Keratinocyte (primary cell): ENCODE results near the gene SLC25A34. TPM values are rescaled to one million over a fixed set of nuclear protein-coding genes. Genes with fewer than 3 reads are reported as not detected.
A peak's percentile ranks its signal among the peaks of the same experiment; 100 is the strongest.

ENCODE experiments used
- DNase-seq: peaks from one replicate; pipeline ENCODE4 v3.0.0-alpha.2; 2011; ENCODE audit warnings: low read depth, missing footprints, low spot score
- FAIRE-seq: peaks from 2 replicates; lab custom pipeline; 2011; peaks lifted over from hg19 to GRCh38; lab: Jason Lieb, UNC
- H2AFZ ChIP-seq: 2 replicates; pipeline ENCODE4 v1.6.0; 2012; ENCODE audit warnings: low read length, control low read depth, inconsistent platforms; ENCODE audit not compliant: control insufficient read depth
- H3K27ac ChIP-seq: 2 replicates; pipeline ENCODE4 v1.5.1; 2011; ENCODE audit warnings: low read length; ENCODE audit not compliant: control insufficient read depth, insufficient read depth
- H3K27me3 ChIP-seq: 3 replicates; pipeline ENCODE4 v1.6.0; 2011; ENCODE audit warnings: low read length; ENCODE audit not compliant: control insufficient read depth, insufficient read depth; ENCODE audit errors: extremely low read depth
- H3K36me3 ChIP-seq, 2 experiments: 2 replicates in 1 of 2; 3 replicates in 1 of 2; pipeline ENCODE4 v1.5.1; 2011; ENCODE audit warnings: low read length in 2 of 2, mild to moderate bottlenecking in 1 of 2; ENCODE audit not compliant: control insufficient read depth in 2 of 2, insufficient read depth in 2 of 2; ENCODE audit errors: extremely low read depth in 1 of 2
- H3K4me1 ChIP-seq: 3 replicates; pipeline ENCODE4 v1.5.1; 2011; ENCODE audit warnings: low read length; ENCODE audit not compliant: control insufficient read depth, insufficient read depth; ENCODE audit errors: extremely low read depth
- H3K4me2 ChIP-seq: 3 replicates; pipeline ENCODE4 v1.6.0; 2011; ENCODE audit warnings: low read depth, low read length; ENCODE audit not compliant: control insufficient read depth, insufficient read depth; ENCODE audit errors: extremely low read depth
- H3K4me3 ChIP-seq, 3 experiments: fragments of 200-600 bp in 1 of 3; sonication (generic) in 1 of 3; 2 replicates in 2 of 3; 3 replicates in 1 of 3; pipeline ENCODE4 v1.5.1; 2011 to 2016; ENCODE audit warnings: low read length in 3 of 3, mild to moderate bottlenecking in 3 of 3, control low read depth in 2 of 3, inconsistent platforms in 1 of 3, low read depth in 1 of 3, mixed read lengths in 1 of 3, mixed run types in 1 of 3, moderate library complexity in 1 of 3; ENCODE audit not compliant: control insufficient read depth in 2 of 3, insufficient read depth in 2 of 3; ENCODE audit errors: extremely low read depth in 1 of 3
- H3K79me2 ChIP-seq: 2 replicates; pipeline ENCODE4 v1.6.0; 2012; ENCODE audit warnings: low read length; ENCODE audit not compliant: control insufficient read depth, insufficient read depth
- H3K9ac ChIP-seq: 3 replicates; pipeline ENCODE4 v1.6.0; 2011; ENCODE audit warnings: low read length; ENCODE audit not compliant: control insufficient read depth, insufficient read depth; ENCODE audit errors: extremely low read depth
- H3K9me1 ChIP-seq: 3 replicates; pipeline ENCODE4 v1.6.0; 2011; ENCODE audit warnings: low read length; ENCODE audit not compliant: control insufficient read depth, insufficient read depth; ENCODE audit errors: extremely low read depth
- H3K9me3 ChIP-seq: 2 replicates; pipeline ENCODE4 v1.5.1; 2012; ENCODE audit warnings: low read depth, low read length; ENCODE audit not compliant: control insufficient read depth
- H4K20me1 ChIP-seq: 3 replicates; pipeline ENCODE4 v1.6.0; 2011; ENCODE audit warnings: low read length; ENCODE audit not compliant: control insufficient read depth, insufficient read depth; ENCODE audit errors: extremely low read depth
- CTCF ChIP-seq, 3 experiments: IDR thresholded peaks in 1 of 3; conservative IDR thresholded peaks in 1 of 3; optimal IDR thresholded peaks in 1 of 3; 2 replicates in 2 of 3; 3 replicates in 1 of 3; pipeline versions ENCODE3 to v1.5.1; 2011; ENCODE audit warnings: low read length in 3 of 3, mild to moderate bottlenecking in 3 of 3, moderate library complexity in 2 of 3, control low read depth in 1 of 3, inconsistent platforms in 1 of 3; ENCODE audit not compliant: insufficient read depth in 2 of 3; ENCODE audit errors: extremely low read depth in 1 of 3
- EZH2 ChIP-seq: IDR thresholded peaks from one replicate; pipeline ENCODE4 v1.6.1; 2012; ENCODE audit warnings: inconsistent platforms, mild to moderate bottlenecking, low read length, moderate library complexity
- dilution Hi-C: fragments of 300-500 bp; cut with MboI; formaldehyde crosslinking; loops from one replicate; pipeline ENCODE4 v1.7.0; 2020; ENCODE audit warnings: low sequenced_read_pairs; ENCODE audit not compliant: extremely low pct_ligation_motif_present
- polyA plus RNA-seq, 5 experiments: library from polyadenylated mRNA; depleted of rRNA in 3 of 5; stranded (reverse) in 3 of 5; stranded (forward) in 1 of 5; unstranded in 1 of 5; fragments of >200 nt; gene quantifications; 1 replicate in 1 of 5; 2 replicates in 3 of 5; 3 replicates in 1 of 5; pipeline versions ENCODE4 v1.2.1 to v1.2.3, GENCODE V29; 2011 to 2012; ENCODE audit warnings: missing spikeins in 2 of 5, low read depth in 1 of 5, low replicate concordance in 1 of 5

Gene SLC25A34
- polyA plus RNA-seq, 1 donor (not counting 4 experiments of a cell fraction or from before 2014, with no cell fraction given), result 0.46 TPM

DNA sequence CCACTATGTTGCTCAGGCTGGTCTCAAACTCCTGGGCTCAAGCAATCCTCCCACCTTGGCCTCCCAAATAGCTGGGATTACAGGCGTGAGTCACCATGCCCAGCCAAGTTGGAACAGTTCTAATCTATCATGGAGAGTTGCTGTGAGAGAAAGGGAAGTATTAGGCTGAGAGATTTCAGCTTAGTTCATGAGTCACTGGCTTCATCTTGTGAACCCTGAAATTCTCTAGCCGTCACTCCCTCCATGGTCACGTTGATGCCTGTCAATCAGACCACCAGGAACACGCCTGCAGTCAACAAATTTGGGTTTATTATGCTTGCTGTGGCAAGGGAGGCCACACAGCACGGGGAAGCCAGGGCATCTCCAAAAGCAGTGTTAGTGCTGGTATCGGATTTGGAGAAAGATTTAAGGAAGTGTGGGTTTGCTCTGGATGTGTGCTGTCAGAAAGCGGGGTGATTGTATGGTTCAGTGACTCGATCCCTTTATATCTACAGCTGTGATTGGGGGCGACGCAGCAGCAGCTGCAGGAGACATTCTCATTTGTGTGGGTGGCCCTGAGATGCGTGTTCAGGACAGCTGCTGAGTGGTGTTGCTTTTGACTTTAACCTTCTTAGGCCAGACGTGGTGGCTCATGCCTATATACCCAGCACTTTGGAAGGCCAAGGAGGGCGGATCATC lies 52.7 kb downstream of the SLC25A34 start:
- dilution Hi-C loops, result no loop called here

More for the DNA sequence above, 52.7 kb downstream of the SLC25A34 start:
- TF ChIP-seq EZH2, result no peak
- no peak for TF ChIP-seq CTCF (optimal IDR thresholded peaks at IDR 0.05 in 1 of 3, IDR thresholded peaks at IDR 0.05 in 1 of 3, conservative IDR thresholded peaks at IDR 0.05 in 1 of 3; ENCODE audit: extremely low read depth in 1 of 3, insufficient read depth in 2 of 3, low read length in 3 of 3)
- peaks cover 11 to 19% of the 10 kb centered on the region in 2 experiments for H3K36me3 ChIP-seq
- no peaks in the 10 kb centered on the region for H3K79me2 ChIP-seq
- peak overlapping the region; percentile 87 for H3K27ac ChIP-seq
- H3K9ac ChIP-seq, result no peak overlapping the region
- H4K20me1 ChIP-seq, result no peaks in the 10 kb centered on the region
- H3K4me1 ChIP-seq, result peaks cover 32% of the 10 kb centered on the region
- H3K27me3 ChIP-seq, result no peaks in the 10 kb centered on the region
- H2AFZ ChIP-seq, result no peak overlapping the region
- no peaks in the 10 kb centered on the region for H3K9me1 ChIP-seq
- H3K4me2 ChIP-seq, result no peak overlapping the region
- H3K9me3 ChIP-seq, result no peaks in the 10 kb centered on the region
- FAIRE-seq (peak; percentile 93), DNase-seq (peak; percentile 86)
- H3K4me3 ChIP-seq, result no peak overlapping the region

Other genes starting within 250 kb of the SLC25A34 start
- gene CASP9, start 212.0 kb upstream of the SLC25A34 start, polyA plus RNA-seq, result 4.4 to 5.2 TPM (median 4.8 TPM) in 3 replicates
- 12.8 to 15.5 TPM (median 13.7 TPM) in 3 replicates for gene DNAJC16, start 209.4 kb upstream of the SLC25A34 start, polyA plus RNA-seq
- gene AGMAT, start 151.2 kb upstream of the SLC25A34 start, polyA plus RNA-seq, result 0.18 to 0.46 TPM (median 0.21 TPM) in 3 replicates
- gene DDI2, start 118.8 kb upstream of the SLC25A34 start, polyA plus RNA-seq, result 7.8 to 12.6 TPM (median 11.5 TPM) in 3 replicates
- gene PLEKHM2, start 51.9 kb upstream of the SLC25A34 start, polyA plus RNA-seq, result 30.0 to 51.0 TPM (median 32.1 TPM) in 3 replicates
- gene TMEM82, start 6.2 kb downstream of the SLC25A34 start, polyA plus RNA-seq, result not detected in 3 replicates
- gene FBLIM1, start 22.5 kb downstream of the SLC25A34 start, polyA plus RNA-seq, result 144 to 223 TPM (median 185 TPM) in 3 replicates
- gene UQCRHL, start 71.4 kb downstream of the SLC25A34 start, polyA plus RNA-seq, result 2.6 to 14.0 TPM (median 4.6 TPM) in 3 replicates
- 4.9 to 9.1 TPM (median 8.9 TPM) in 3 replicates for gene SPEN, start 111.4 kb downstream of the SLC25A34 start, polyA plus RNA-seq
- 18.4 to 46.0 TPM (median 19.7 TPM) in 3 replicates for gene ZBTB17, start 239.8 kb downstream of the SLC25A34 start, polyA plus RNA-seq